NK-92 treated with Interleukin-12 subunit alpha and Interleukin-12 subunit beta, amount 100 ng/mL, for 24 hours (cell line): ENCODE data around the gene CEP44.
A peak's percentile ranks its signal among the peaks of the same experiment; 100 is the strongest.
"Not testable (repeated sequence)": the region's sequence is repeated elsewhere in the genome, so short reads cannot be mapped to it uniquely, and the experiment has no call there.

Experiments
- DNase-seq: peaks from one replicate; lab custom pipeline; 2025; lab: John Stamatoyannopoulos, UW

CEP44 gene

GRCh38 chr4:174283507-174284471 is at the start of gene CEP44, which contains the start of gene FBXO8:
Gene CEP44, plus strand, starts transcription at chr4:174283911. Its CDS starts 15,211 bp downstream, at chr4:174299122.
Gene FBXO8, minus strand, starts transcription at chr4:174283667. Its CDS starts 20,575 bp downstream, at chr4:174263092.
- peak; percentile 40 for DNase-seq

GRCh38 chr4:174236359-174236758 is 47.4 kb upstream of the CEP44 start:
- DNase-seq, result no peak

- no peak for DNase-seq
Measured at GRCh38 chr4:174241162-174241561, 42.5 kb upstream of the CEP44 start.

- DNase-seq, result no peak
Measured at GRCh38 chr4:174244441-174244840, 39.3 kb upstream of the CEP44 start.

GRCh38 chr4:174245714-174246113 is 38.0 kb upstream of the CEP44 start:
- no peak for DNase-seq

- no peak for DNase-seq
Measured at GRCh38 chr4:174248407-174248806, 35.3 kb upstream of the CEP44 start.

- DNase-seq, result no peak
Measured at GRCh38 chr4:174252412-174252811, 31.3 kb upstream of the CEP44 start.

DNA sequence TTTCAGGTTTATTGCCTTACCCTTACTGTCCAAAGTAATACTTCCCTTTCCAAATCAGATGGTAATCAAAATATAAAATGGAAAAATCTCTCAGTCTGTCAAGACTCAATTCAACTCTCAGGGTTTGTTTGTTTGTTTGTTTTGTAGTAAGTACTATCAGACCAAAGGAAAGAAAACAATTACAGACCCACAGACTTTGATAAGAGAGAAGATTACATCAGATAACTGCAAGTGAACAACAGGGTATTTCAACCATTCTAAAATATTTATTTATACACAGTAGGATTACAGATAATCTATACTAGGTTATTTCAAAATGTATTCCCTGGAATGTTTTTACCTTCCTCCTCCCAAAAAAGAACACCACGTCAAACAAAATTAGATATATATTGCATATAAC is 29.1 kb upstream of the CEP44 start:
- no peak for DNase-seq

GRCh38 chr4:174255374-174255773 is 28.3 kb upstream of the CEP44 start:
- no peak for DNase-seq

DNA sequence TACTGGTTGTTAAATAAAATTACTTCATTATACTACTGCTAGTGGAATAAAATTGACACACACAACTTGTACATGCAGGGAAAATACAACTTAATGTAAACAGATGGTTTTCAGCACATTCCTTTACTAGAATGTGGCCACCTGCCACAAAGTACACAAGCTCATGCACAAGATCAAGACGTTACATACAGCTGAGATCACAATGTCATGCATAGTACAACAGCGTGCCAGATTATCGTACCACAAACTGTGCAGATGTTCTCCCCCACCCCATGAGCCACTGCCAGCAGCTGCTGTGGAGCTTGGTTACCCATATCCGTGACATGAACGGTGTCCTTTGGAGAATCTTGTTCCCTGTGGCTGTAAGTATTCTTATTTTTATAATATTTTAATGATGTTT is 27.9 kb upstream of the CEP44 start:
- no peak for DNase-seq

DNA sequence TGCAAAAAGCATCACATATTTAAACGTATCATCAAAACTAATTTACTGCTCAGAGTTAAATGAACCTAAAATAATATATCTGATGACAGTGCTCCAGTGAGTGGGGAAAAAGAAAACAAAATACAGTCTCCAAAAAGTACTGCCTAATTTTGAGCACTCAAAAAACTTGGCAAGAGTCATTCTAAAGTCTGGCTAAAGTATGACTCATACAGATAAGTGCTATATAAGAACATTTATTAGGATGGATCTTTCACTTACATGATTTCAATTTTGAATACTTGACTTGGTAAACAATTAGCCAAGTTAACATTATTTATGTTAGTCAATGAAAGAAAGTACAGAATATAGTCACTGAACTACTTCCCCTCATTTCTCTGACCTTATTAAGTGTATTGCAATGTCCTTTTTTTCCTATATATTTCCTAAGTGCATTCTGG is 27.4 kb upstream of the CEP44 start:
- no peak for DNase-seq

DNA sequence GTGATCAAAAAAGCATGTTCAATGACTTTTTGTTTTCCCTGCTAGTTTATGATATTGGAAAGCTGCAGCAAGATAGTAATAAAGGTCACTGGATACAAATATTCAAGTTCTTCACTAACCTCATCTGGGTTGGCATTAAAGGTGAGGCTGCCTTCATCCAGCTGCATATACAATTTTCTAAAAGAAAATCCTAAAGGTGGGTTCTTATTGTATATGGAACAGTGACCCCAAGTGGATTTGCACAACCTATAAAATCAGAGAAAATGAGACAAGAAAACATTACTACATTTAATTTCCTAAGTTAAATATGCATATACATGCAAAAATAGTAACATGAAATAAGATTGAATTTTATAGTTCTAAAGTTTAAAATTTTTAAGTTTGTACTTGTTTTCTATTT is 24.1 kb upstream of the CEP44 start:
- DNase-seq, result no peak

DNA sequence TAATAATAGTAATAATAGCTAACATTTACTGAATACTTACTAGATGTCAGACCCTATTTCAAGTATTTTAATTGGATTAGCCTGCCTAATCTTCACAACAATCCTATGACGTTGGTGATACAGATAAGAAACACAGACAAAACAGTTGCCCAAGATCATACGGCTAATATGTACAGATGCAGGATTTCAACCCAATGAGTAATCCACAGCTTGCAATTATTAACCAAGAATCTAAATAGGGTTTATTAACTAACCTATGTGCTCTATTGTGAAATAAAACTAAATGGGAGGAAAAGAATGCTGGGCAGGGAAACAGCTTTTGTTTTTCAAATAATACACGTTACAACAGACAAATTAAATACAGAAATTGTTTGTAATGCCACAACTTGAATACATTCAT is 23.6 kb upstream of the CEP44 start:
- DNase-seq, result no peak

- not testable (repeated sequence) for DNase-seq
Measured at GRCh38 chr4:174261432-174261831, 22.3 kb upstream of the CEP44 start.

DNA sequence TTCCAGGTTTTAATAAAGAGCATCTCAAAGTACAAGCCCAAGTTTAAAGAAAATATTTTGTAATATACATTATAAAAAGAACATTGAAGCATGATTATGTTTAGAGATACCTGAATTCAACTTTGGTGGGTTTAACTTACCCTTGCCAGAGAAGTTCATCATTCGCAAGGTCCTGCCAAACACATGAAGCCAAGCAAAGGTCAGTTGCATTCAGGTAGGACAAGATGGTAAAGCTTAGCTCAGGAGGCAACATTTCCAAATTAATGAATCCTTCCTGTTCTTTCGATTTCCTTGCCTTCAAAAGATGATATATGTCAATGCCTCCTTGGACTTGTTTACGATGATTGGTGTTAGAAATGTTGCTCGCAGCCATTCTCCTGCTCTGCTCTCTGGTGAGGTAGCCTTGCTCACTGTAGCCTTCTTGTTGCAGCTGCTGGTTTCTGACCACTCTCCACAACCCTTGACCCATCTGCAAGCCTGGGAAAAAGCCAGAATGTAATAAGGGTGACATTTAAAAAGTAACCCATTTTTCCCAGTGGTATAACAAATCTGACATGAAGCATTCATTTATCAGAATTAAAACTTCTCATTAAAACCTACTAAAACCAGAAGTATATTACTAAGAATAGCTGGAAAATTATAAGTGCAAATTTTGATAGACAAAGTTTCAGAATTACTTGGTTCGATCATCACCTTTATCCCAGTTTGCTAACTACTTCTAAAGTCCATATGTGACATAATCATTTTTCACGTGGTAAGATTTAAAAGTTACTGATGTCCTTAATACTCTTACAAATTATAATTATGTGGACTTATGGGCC is 20.9 kb upstream of the CEP44 start:
- no peak for DNase-seq

DNA sequence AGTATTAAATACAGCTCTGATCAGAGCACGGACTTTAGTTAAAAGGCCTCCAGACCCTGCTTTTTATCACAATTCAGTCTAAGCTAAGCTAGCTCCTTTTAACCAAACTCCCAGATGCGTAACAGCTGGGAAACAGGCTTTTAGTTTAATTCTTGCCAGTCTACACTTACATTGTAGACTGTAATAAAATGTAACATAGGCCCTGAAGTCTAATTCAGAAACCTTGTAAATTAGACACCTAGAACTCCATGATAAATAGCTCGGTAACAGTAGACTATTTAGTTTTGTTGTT is 20.3 kb upstream of the CEP44 start:
- no peak for DNase-seq

DNA sequence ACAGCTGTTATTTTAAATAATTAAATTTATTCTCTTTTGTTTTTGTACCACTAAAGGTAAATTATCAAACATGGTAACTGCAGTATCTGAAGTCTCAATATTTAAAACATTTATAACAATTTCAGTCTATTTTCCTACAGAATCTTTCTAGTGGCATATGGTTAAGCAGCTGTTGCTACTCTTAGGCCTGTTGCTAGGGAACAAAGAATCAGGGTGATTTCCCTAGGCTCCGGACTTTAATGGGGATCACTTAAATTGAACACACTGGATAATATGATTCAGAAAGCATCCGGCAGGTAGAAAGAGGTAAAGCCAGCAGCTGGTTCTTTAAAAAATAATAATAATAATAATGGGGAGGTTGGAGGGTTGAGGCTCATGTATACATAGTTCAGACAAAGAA is 17.8 kb upstream of the CEP44 start:
- no peak for DNase-seq

- no peak for DNase-seq
Measured at GRCh38 chr4:174266416-174266815, 17.3 kb upstream of the CEP44 start.

- DNase-seq, result no peak
Measured at GRCh38 chr4:174273930-174274329, 9.8 kb upstream of the CEP44 start.

DNA sequence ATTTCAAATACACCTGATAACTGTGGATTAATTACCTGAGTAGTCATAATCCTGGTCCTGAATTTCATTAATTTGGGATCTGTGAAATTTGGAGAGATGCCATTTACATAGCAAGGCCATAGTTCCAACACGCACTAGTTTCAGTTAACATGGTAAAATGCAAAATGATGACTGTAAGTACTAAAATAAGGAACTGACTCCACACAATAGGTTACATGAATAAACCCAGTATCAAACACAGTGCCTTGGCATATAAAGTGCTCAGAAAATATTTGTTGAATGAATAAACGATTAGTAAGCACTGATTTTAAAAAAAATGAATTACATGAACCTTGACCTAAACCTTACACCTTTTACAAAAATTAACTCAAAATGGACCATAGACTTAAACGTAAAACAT is 9.3 kb upstream of the CEP44 start:
- DNase-seq, result no peak

DNA sequence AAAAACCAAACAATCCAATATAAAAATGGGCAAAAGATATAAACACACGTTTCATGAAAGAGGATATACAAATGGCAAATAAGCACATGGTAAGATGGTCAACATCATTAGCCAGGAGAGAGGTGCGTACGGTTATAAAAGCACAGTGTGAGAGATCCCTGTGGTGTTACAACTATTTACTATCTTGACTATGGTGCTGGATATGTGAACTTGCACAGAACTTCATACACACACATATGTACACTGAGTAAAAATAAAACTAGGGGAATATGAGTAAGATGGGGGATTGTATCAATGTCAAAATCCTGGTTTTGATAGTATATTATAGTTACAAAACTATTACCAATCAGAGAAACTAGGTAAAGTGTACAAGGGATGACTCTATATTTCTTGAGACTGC is 8.6 kb upstream of the CEP44 start:
- no peak for DNase-seq

- DNase-seq, result no peak
Measured at GRCh38 chr4:174277433-174277832, 6.3 kb upstream of the CEP44 start.

DNA sequence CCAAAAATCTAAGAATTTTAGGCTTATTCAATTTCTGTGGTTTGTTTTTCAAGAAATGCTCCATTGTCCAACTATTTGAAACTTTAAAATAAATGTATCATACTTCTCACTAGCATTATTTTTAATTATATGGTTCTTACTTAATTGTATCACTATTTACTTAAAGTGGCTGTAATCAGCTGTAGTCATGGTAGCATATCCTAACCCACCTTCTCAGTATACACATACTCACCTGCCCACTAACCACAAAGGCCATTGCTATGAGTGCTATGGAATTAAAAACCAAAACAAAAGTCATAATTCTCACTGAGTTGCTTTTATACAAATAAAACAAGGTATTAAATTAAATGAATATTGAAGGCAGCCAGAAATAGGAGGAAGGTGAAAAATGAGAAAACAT is 5.2 kb upstream of the CEP44 start:
- DNase-seq, result no peak
